Measurements from ENCODE around the gene WRNIP1.

DNA sequence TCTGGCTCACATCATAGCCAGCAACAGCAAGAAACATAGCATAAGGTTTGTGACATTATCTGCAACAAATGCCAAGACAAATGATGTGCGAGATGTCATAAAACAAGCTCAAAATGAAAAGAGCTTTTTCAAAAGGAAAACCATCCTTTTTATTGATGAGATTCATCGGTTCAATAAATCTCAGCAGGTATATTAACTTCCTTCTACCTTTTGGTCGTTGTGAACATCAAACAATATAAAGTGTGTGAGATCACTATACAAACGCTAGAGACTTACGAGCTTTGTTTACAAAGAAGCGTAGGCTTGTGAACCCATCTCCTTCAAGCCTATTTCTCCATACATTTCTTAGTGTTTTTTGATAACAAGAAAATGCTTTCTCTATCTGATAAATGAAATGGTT is 3.5 kb downstream of the WRNIP1 start:
- TF ChIP-seq, protein P1, sequence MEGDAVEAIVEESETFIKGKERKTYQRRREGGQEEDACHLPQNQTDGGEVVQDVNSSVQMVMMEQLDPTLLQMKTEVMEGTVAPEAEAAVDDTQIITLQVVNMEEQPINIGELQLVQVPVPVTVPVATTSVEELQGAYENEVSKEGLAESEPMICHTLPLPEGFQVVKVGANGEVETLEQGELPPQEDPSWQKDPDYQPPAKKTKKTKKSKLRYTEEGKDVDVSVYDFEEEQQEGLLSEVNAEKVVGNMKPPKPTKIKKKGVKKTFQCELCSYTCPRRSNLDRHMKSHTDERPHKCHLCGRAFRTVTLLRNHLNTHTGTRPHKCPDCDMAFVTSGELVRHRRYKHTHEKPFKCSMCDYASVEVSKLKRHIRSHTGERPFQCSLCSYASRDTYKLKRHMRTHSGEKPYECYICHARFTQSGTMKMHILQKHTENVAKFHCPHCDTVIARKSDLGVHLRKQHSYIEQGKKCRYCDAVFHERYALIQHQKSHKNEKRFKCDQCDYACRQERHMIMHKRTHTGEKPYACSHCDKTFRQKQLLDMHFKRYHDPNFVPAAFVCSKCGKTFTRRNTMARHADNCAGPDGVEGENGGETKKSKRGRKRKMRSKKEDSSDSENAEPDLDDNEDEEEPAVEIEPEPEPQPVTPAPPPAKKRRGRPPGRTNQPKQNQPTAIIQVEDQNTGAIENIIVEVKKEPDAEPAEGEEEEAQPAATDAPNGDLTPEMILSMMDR (conservative IDR thresholded peaks at IDR 0.05; ENCODE audit: low read length): no peak
- no peak for TF ChIP-seq EZH2phosphoT487 (IDR thresholded peaks at IDR 0.05; ENCODE audit: borderline replicate concordance)
